SIG-M5 treated with dmso at 0.1 percent for 504 hours (cell line): ENCODE results near the gene UGT1A10.
"Not testable (repeated sequence)": the region's sequence is repeated elsewhere in the genome, so short reads cannot be mapped to it uniquely, and the experiment has no call there.

Experiments
- DNase-seq: peaks from one replicate; lab custom pipeline; 2025; ENCODE audit not compliant: unreplicated experiment; lab: John Stamatoyannopoulos, UW

UGT1A10 gene

GRCh38 chr2:233636306-233636705 lies at the start of gene UGT1A10:
Gene UGT1A10, plus strand, starts transcription at chr2:233636448. Its CDS starts 75 bp downstream, at chr2:233636523.
- DNase-seq = not testable (repeated sequence)

- no peak for DNase-seq
These were observed 47.8 kb upstream of the UGT1A10 start for GRCh38 chr2:233588400-233588799.

- DNase-seq = not testable (repeated sequence)
These were observed 43.5 kb upstream of the UGT1A10 start for GRCh38 chr2:233592706-233593105.

- DNase-seq = no peak
These were observed 43.0 kb upstream of the UGT1A10 start for GRCh38 chr2:233593201-233593600.

- DNase-seq = no peak
These were observed 38.7 kb upstream of the UGT1A10 start for GRCh38 chr2:233597522-233597921.

- DNase-seq = no peak
These were observed 37.3 kb upstream of the UGT1A10 start for GRCh38 chr2:233598952-233599351.

- DNase-seq = no peak
These were observed 35.9 kb upstream of the UGT1A10 start for GRCh38 chr2:233600386-233600785.

- DNase-seq = no peak
These were observed 34.2 kb upstream of the UGT1A10 start for GRCh38 chr2:233602076-233602475.

GRCh38 chr2:233603520-233603919 lies 32.7 kb upstream of the UGT1A10 start:
- DNase-seq = no peak

GRCh38 chr2:233604826-233605225 lies 31.4 kb upstream of the UGT1A10 start:
- DNase-seq = no peak

- DNase-seq = no peak
These were observed 30.6 kb upstream of the UGT1A10 start for GRCh38 chr2:233605680-233606079.

- DNase-seq = no peak
These were observed 25.0 kb upstream of the UGT1A10 start for GRCh38 chr2:233611284-233611683.

- DNase-seq = not testable (repeated sequence)
These were observed 18.8 kb upstream of the UGT1A10 start, which contains the start of gene UGT1A8 for GRCh38 chr2:233617476-233617875. Gene UGT1A8, plus strand, starts transcription at chr2:233617633. Its CDS starts 75 bp downstream, at chr2:233617708.

GRCh38 chr2:233620204-233620603 lies 16.0 kb upstream of the UGT1A10 start:
- DNase-seq = no peak

GRCh38 chr2:233621863-233622262 lies 14.4 kb upstream of the UGT1A10 start:
- not testable (repeated sequence) for DNase-seq

GRCh38 chr2:233627331-233628025 lies 8.8 kb upstream of the UGT1A10 start:
- DNase-seq = no peak

- DNase-seq = no peak
These were observed 2.6 kb downstream of the UGT1A10 start for GRCh38 chr2:233638836-233639235.

- no peak for DNase-seq
These were observed 3.6 kb downstream of the UGT1A10 start for GRCh38 chr2:233639860-233640259.

GRCh38 chr2:233643128-233643527 lies 6.9 kb downstream of the UGT1A10 start:
- DNase-seq = peak; percentile 16

- DNase-seq = not testable (repeated sequence)
These were observed 9.8 kb downstream of the UGT1A10 start for GRCh38 chr2:233646033-233646432.

- no peak for DNase-seq
These were observed 14.7 kb downstream of the UGT1A10 start for GRCh38 chr2:233650981-233651380.

GRCh38 chr2:233651430-233651829 lies 15.2 kb downstream of the UGT1A10 start:
- DNase-seq = no peak

- no peak for DNase-seq
These were observed 18.3 kb downstream of the UGT1A10 start for GRCh38 chr2:233654501-233654900.
